ENCODE measurements around the gene LLGL2.
A peak's percentile ranks its signal among the peaks of the same experiment; 100 is the strongest.

LLGL2 gene

DNA sequence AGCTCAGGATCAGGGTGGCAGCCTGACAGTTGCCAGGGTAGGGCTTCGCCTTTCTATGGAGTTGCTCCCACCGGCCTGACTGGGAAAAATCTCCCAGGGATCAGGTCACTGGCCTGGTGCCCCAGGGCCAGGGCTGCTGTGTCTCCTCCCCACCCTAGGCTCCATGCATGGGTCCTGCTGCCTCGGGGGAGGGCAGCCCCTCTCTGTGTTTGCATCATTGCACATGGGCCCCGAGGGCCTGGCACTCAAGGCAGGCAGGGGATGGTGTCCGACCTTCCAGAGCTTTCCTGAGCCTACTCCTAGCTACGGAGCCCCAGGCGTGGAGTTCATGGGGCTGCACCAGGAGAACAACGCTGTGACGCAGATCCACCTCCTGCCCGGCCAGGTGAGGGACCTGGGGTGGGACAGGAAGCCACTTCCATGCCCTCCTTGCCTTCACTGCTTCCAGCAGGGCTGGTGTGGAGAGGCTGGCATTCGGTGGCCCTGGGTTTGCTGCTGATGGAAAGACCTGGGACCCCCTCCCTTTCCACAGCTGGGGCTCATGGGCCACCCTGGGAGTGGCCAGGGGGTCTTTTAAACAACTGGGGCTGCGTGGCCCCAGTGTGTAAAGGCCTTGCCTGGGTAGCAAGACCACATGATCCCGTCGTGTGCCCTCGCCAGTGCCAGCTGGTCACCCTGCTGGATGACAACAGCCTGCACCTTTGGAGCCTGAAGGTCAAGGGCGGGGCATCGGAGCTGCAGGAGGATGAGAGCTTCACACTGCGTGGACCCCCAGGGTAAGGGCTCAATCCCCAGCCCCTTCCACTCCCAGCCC is 32.6 kb downstream of the LLGL2 start:
- peak overlapping the region; percentile 75 for H3K27ac ChIP-seq
- TF ChIP-seq, protein P1, sequence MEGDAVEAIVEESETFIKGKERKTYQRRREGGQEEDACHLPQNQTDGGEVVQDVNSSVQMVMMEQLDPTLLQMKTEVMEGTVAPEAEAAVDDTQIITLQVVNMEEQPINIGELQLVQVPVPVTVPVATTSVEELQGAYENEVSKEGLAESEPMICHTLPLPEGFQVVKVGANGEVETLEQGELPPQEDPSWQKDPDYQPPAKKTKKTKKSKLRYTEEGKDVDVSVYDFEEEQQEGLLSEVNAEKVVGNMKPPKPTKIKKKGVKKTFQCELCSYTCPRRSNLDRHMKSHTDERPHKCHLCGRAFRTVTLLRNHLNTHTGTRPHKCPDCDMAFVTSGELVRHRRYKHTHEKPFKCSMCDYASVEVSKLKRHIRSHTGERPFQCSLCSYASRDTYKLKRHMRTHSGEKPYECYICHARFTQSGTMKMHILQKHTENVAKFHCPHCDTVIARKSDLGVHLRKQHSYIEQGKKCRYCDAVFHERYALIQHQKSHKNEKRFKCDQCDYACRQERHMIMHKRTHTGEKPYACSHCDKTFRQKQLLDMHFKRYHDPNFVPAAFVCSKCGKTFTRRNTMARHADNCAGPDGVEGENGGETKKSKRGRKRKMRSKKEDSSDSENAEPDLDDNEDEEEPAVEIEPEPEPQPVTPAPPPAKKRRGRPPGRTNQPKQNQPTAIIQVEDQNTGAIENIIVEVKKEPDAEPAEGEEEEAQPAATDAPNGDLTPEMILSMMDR (conservative IDR thresholded peaks at IDR 0.05), result no peak
- peak; percentile 31; the same call in 1 of the 2 replicates for TF ChIP-seq ZFX (IDR thresholded peaks at IDR 0.05)

DNA sequence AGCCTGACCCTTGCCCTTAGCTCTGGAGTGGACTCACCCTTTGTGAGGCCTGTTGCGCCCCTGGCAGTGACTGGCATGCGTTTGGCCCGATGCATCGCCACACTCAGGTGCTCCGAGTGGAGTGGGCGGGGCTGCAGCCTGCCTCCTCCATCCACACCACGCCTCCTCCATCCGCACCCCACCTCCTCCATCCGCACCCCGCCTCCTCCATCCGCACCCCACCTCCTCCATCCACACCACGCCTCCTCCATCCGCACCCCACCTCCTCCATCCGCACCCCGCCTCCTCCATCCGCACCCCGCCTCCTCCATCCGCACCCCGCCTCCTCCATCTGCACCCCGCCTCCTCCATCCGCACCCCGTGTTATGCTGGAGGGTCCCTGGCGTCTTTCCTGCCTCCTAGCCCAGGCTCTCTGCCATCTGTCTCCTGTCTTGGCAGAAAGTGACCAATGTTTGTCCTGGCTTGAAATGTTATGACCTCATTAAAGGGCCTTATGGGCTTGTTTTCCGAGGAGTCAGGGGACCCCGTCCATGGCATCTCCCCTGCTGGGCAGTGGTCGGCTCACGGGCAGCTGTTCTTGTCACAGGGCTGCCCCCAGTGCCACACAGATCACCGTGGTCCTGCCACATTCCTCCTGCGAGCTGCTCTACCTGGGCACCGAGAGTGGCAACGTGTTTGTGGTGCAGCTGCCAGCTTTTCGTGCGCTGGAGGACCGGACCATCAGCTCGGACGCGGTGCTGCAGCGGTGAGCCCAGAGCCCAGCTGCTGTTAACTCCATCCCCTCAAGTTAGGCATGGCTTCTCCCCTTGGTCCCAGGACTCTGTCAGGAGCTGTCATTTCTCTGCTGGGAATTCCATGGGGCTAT is 33.4 kb downstream of the LLGL2 start:
- peak overlapping the region; percentile 75 for H3K27ac ChIP-seq
- TF ChIP-seq ZFX (IDR thresholded peaks at IDR 0.05), result no peak
- TF ChIP-seq, protein P1 (conservative IDR thresholded peaks at IDR 0.05), result no peak

- peak overlapping the region; percentile 2; the same call in 1 of the 2 replicates for H3K27ac ChIP-seq
- TF ChIP-seq, protein P1 (conservative IDR thresholded peaks at IDR 0.05), result no peak
- no peak for TF ChIP-seq ZFX (IDR thresholded peaks at IDR 0.05)
Observed at GRCh38 chr17:75559958-75560533, 34.5 kb downstream of the LLGL2 start.

GRCh38 chr17:75561927-75562603 is 36.6 kb downstream of the LLGL2 start:
- peak overlapping the region; percentile 36 for H3K27ac ChIP-seq
- no peak for TF ChIP-seq ZFX (IDR thresholded peaks at IDR 0.05)
- TF ChIP-seq, protein P1 (conservative IDR thresholded peaks at IDR 0.05), result no peak

- TF ChIP-seq, protein P1 (conservative IDR thresholded peaks at IDR 0.05), result no peak
- TF ChIP-seq ZFX (IDR thresholded peaks at IDR 0.05), result no peak
- H3K27ac ChIP-seq, result peak overlapping the region; percentile 36; the same call in 1 of the 2 replicates
Observed at GRCh38 chr17:75563063-75563758, 37.7 kb downstream of the LLGL2 start.

- TF ChIP-seq, protein P1 (conservative IDR thresholded peaks at IDR 0.05), result no peak
- TF ChIP-seq ZFX (IDR thresholded peaks at IDR 0.05), result no peak
- H3K27ac ChIP-seq, result peak overlapping the region; percentile 63
Observed at GRCh38 chr17:75564195-75564594, 38.7 kb downstream of the LLGL2 start.
